Immature natural killer cell (primary cell): ENCODE results near the gene UBXN2A. TPM values are rescaled to one million over a fixed set of nuclear protein-coding genes. Genes with fewer than 3 reads are reported as not detected.
"Not testable (repeated sequence)": the region's sequence is repeated elsewhere in the genome, so short reads cannot be mapped to it uniquely, and the experiment has no call there.

Experiments
- DNase-seq, 3 donors: peaks; one replicate each; pipeline ENCODE4 v3.0.0; 2022; ENCODE audit warnings: mixed read lengths in 1 of 3
- H3K27ac Mint-ChIP-seq, 6 donors: one replicate each; pipeline ENCODE4 v1.8.0; 2020; ENCODE audit warnings: mixed read lengths in 6 of 6, mild to moderate bottlenecking in 5 of 6, inconsistent platforms in 4 of 6, moderate library complexity in 3 of 6
- H3K27me3 Mint-ChIP-seq, 3 donors: one replicate each; pipeline ENCODE4 v1.8.0; 2020 to 2021; ENCODE audit warnings: low read depth in 3 of 3, mild to moderate bottlenecking in 3 of 3, mixed read lengths in 3 of 3, moderate library complexity in 3 of 3, inconsistent platforms in 1 of 3
- H3K36me3 Mint-ChIP-seq, 3 donors: one replicate each; pipeline ENCODE4 v1.8.0; 2020; ENCODE audit warnings: mixed read lengths in 3 of 3, inconsistent platforms in 2 of 3, mild to moderate bottlenecking in 2 of 3
- H3K4me1 Mint-ChIP-seq, 2 donors: one replicate each; pipeline ENCODE4 v1.8.0; 2020; ENCODE audit warnings: inconsistent platforms in 2 of 2, mild to moderate bottlenecking in 2 of 2, mixed read lengths in 2 of 2, moderate library complexity in 1 of 2
- H3K4me3 Mint-ChIP-seq, 5 donors: one replicate each; pipeline ENCODE4 v1.8.0; 2020; ENCODE audit warnings: mild to moderate bottlenecking in 5 of 5, mixed read lengths in 5 of 5, inconsistent platforms in 3 of 5, moderate library complexity in 3 of 5
- H3K9me3 Mint-ChIP-seq, 6 donors: one replicate each; pipeline ENCODE4 v1.8.0; 2020; ENCODE audit warnings: mild to moderate bottlenecking in 6 of 6, mixed read lengths in 6 of 6, inconsistent platforms in 4 of 6, moderate library complexity in 3 of 6
- polyA plus RNA-seq, 3 donors: library from polyadenylated mRNA; unstranded; fragments of 300-500 nt; fragmentation: Illumina TruSeq; gene quantifications; one replicate each; pipeline ENCODE4 v1.2.3, GENCODE V29; 2021

Gene UBXN2A
- polyA plus RNA-seq, 3 donors from 2014 or later: 11.3 to 16.2 (median 14.3) TPM

DNA sequence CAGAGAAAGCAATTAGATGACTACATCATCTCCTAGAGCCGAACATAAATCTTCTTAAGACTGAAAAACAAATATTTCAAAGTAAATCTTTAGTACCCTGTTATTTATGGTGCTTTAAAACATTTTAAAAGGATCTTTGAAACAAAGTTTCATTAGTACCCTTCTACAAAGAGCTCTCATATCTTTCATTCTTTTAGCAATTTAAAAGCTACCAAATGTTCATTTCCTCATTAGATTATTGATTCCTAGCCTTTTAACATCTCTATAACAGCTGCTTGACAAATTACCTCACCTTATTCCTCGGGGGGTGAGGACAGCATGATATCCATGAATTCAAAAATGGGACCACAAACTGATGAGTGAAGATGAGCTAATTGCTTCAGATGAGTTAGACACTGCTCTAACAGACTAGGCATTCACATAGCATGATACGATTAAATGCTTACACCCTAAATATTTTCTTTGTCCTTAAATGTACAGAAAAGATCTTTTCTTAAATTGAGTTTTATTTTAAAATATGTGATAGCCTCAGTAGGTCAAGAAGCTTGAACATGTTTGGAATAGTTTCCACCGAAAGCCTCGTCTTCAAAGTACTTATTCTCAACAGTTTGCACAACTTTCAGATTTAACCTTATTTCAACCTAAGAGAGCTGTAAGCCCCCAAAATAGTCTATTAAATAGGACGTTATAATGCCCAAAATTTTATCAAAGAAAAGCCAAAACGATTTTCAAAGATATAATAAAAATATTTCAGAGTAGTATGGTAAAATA is 15.5 kb upstream of the UBXN2A start:
- no peak for DNase-seq
- Mint-ChIP-seq H3K36me3 (no peaks in the 10 kb centered on the region), H3K4me1 (peaks cover 54 to 73% of the 10 kb centered on the region in 2 donors), H3K4me3 (peak overlapping the region; percentile 95 to 99 (median 98)), H3K27ac (peak overlapping the region in 5 of 6 donors; percentile 97 to 100 (median 99)), H3K27me3 (peaks cover 16 to 18% (median 18%) of the 10 kb centered on the region in 3 donors), H3K9me3 (no peaks in the 10 kb centered on the region)

GRCh38 chr2:23925702-23926289 is 14.5 kb upstream of the UBXN2A start:
- H3K27me3 Mint-ChIP-seq: peaks cover 16 to 18% (median 18%) of the 10 kb centered on the region in 3 donors
- no peaks in the 10 kb centered on the region for H3K9me3 Mint-ChIP-seq
- H3K4me3 Mint-ChIP-seq: peak overlapping the region; percentile 95 to 99 (median 98)
- DNase-seq: peak; percentile 75 to 79 (median 78)
- peaks cover 0 to 2% (median 0%) of the 10 kb centered on the region in 3 donors for H3K36me3 Mint-ChIP-seq
- H3K4me1 Mint-ChIP-seq: peaks cover 46 to 64% of the 10 kb centered on the region in 2 donors
- H3K27ac Mint-ChIP-seq: peak overlapping the region; percentile 97 to 100 (median 99)

DNA sequence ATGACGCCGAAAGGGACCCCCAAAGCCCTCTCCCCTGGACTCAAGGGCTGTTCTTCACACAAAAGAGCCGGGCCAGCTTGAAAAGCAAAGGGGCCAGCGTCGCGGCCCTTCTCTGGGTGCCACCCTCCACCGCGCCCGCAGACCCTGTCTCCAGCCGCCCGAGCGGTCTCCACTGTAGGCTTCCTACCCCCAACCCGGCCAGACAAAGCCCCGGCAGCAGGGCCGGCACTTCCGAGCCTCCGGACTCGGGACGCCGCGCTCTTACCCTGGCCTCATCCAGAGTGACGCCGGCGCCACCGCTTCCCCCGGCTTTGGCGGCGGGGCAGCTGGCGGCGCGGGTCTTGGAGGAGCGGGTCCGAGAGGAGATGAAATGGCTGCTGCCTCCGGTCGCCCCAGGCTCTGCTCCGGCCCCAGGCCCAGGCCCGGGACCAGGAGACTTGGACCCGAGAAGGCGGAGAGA is 13.9 kb upstream of the UBXN2A start:
- Mint-ChIP-seq H3K36me3 (peaks cover 0 to 5% (median 0%) of the 10 kb centered on the region in 3 donors), H3K4me1 (peaks cover 46 to 63% of the 10 kb centered on the region in 2 donors), H3K4me3 (peak overlapping the region; percentile 95 to 99 (median 98)), H3K27ac (peak overlapping the region; percentile 97 to 100 (median 99)), H3K9me3 (no peaks in the 10 kb centered on the region), H3K27me3 (peaks cover 16 to 18% (median 18%) of the 10 kb centered on the region in 3 donors)
- DNase-seq: no peak

DNA sequence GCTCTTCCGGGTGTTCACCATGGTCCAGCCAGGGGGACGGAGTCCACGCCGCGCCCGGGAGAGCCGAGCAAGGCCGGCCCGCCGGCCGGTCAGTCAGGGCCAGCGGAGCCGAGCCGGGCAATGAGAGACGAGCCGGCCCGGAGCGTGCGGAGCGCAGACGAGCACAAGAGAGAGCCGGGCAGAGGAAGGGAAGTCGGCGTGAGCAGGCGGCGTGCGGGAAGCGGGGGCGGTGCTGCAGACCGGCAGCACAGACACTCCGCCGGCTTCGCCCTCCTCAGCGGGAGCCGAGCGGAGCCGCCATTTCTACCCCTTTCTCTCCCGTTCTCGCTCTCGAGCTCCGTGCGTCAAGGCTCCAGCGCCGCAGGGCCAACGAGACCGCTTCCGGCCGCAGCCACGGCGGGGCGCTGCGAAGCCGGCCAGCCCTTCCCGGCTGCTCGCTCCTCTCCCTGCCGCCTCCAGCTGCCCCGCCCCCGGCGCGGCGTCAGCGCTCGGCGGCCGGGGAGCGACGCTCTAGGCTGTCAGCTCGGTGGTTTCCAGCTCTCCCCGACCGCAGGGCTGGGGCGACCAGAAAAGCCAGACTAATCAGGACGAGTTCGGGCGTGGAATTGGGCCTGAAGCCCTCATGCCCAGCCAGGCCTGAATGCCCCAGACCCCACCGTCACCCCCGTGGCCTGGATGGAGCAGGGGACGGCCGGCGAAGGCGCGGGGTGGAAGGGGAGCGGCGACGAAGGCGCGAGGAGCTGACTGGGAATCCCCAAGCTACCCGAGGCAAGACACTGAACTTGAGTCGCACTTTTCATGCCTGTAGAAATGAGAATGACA is 13.3 kb upstream of the UBXN2A start, which contains the start of gene ATAD2B:
TSS of gene ATAD2B (minus strand) at position 374 of the 822 bp plus-strand sequence. CDS start at position 21, 353 bp downstream.
- Mint-ChIP-seq H3K4me3 (peak within 1 kb of the TSS; percentile 95 to 99 (median 98)), H3K4me1 (peaks cover 45 to 60% of the 10 kb centered on the region in 2 donors), H3K9me3 (no peaks in the 10 kb centered on the region), H3K27me3 (peaks cover 16 to 18% (median 18%) of the 10 kb centered on the region in 3 donors), H3K36me3 (peaks cover 0 to 6% (median 0%) of the 10 kb centered on the region in 3 donors), H3K27ac (peak within 1 kb of the TSS; percentile 97 to 100 (median 99))
- DNase-seq: peak; percentile 95 to 96 (median 95)

GRCh38 chr2:23934259-23934658 is 6.0 kb upstream of the UBXN2A start:
- Mint-ChIP-seq H3K27ac (no peak overlapping the region), H3K36me3 (peaks cover 0 to 6% (median 0%) of the 10 kb centered on the region in 3 donors), H3K27me3 (peaks cover 0 to 3% (median 0%) of the 10 kb centered on the region in 3 donors), H3K4me1 (peaks cover 3 to 7% of the 10 kb centered on the region in 2 donors), H3K9me3 (no peaks in the 10 kb centered on the region), H3K4me3 (no peak overlapping the region)
- DNase-seq: no peak

GRCh38 chr2:23940718-23941620 is 706 bp downstream of the UBXN2A start:
- no peak for DNase-seq
- Mint-ChIP-seq H3K27ac (peak overlapping the region; percentile 75 to 97 (median 91)), H3K27me3 (peaks cover 2 to 17% (median 7%) of the 10 kb centered on the region in 3 donors), H3K4me1 (peaks cover 25 to 33% of the 10 kb centered on the region in 2 donors), H3K4me3 (peak overlapping the region; percentile 86 to 98 (median 89)), H3K36me3 (no peaks in the 10 kb centered on the region), H3K9me3 (no peaks in the 10 kb centered on the region)

GRCh38 chr2:23941644-23942043 is 1.4 kb downstream of the UBXN2A start:
- no peak for DNase-seq
- Mint-ChIP-seq H3K4me3 (peak overlapping the region in 3 of 5 donors; percentile 4 to 98 (median 31)), H3K36me3 (no peaks in the 10 kb centered on the region), H3K4me1 (peaks cover 25 to 33% of the 10 kb centered on the region in 2 donors), H3K27me3 (peaks cover 2 to 17% (median 7%) of the 10 kb centered on the region in 3 donors), H3K9me3 (no peaks in the 10 kb centered on the region), H3K27ac (no peak overlapping the region)

DNA sequence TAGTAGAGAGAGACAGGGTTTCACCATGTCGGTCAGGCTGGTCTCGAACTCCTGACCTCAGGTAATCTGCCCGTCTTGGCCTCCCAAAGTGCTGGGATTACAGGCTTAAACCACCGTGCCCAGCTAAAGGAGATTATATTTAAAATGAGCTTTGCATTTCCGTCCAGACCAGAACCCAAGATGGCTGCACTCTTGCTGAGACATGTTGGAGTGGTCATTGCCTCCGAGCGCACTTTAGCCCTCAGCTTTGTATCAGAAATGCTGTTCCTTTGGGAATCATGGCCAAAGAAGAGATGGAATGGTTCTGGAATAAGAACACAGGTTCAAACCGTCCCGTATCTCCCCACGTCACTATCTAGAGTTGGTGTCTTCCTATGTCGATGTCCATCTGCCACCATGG is 3.4 kb downstream of the UBXN2A start:
- no peak for DNase-seq
- Mint-ChIP-seq H3K27me3 (peaks cover 2 to 17% (median 7%) of the 10 kb centered on the region in 3 donors), H3K9me3 (no peaks in the 10 kb centered on the region), H3K4me1 (peaks cover 27 to 32% of the 10 kb centered on the region in 2 donors), H3K27ac (no peak overlapping the region), H3K4me3 (no peak overlapping the region), H3K36me3 (no peaks in the 10 kb centered on the region)

DNA sequence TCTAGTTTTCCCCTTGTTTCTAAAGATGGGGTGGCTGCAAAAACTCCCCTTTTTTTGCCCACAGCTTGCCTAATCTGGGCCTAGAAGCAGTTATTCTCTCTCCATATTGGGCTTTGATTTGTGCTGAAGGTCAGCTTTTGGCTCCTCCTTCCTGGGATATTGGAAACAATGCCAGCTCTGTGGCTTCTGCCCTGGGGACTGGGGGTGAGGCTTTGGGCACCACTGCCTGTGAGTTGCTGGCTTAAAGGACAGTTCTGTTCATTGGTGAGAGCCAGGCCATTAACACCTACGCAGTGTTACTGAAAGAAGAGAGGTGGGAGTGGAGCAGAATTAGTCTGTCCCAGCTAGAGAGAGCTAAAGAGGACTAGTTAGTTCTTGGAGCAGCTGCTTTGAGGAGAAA is 4.3 kb downstream of the UBXN2A start:
- H3K4me1 Mint-ChIP-seq: peaks cover 21 to 23% of the 10 kb centered on the region in 2 donors
- H3K36me3 Mint-ChIP-seq: no peaks in the 10 kb centered on the region
- no peaks in the 10 kb centered on the region for H3K9me3 Mint-ChIP-seq
- H3K27ac Mint-ChIP-seq: peak overlapping the region in 1 of 6 donors; percentile 1
- DNase-seq: no peak
- H3K27me3 Mint-ChIP-seq: peaks cover 2 to 13% (median 5%) of the 10 kb centered on the region in 3 donors
- no peak overlapping the region for H3K4me3 Mint-ChIP-seq

- H3K4me3 Mint-ChIP-seq: no peak overlapping the region
- H3K4me1 Mint-ChIP-seq: peaks cover 20 to 21% of the 10 kb centered on the region in 2 donors
- DNase-seq: no peak
- H3K27me3 Mint-ChIP-seq: peaks cover 2 to 9% (median 2%) of the 10 kb centered on the region in 3 donors
- no peak overlapping the region for H3K27ac Mint-ChIP-seq
- no peaks in the 10 kb centered on the region for H3K36me3 Mint-ChIP-seq
- no peaks in the 10 kb centered on the region for H3K9me3 Mint-ChIP-seq
These were observed 4.7 kb downstream of the UBXN2A start for GRCh38 chr2:23944976-23945375.

DNA sequence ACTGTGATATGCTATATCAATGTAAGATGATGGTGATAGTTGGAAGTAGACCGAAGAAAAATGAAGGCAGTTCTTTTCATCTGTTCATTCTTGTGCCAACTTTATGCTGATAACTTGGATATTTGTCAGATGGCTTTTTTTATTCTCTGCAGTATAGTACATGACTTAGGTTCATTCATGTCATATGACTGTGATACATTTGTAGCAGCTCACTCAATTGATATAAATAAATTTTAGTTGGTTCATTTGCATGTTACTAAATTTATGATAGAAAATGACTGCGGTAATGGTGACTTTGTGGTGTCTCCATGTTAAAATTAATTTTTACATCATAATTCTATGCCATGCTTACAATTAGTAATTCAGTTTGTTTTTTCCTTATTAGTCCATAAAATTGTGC is 7.1 kb downstream of the UBXN2A start:
- Mint-ChIP-seq H3K27ac (peak overlapping the region in 1 of 6 donors; percentile 77), H3K36me3 (no peaks in the 10 kb centered on the region), H3K9me3 (no peaks in the 10 kb centered on the region), H3K4me3 (no peak overlapping the region), H3K4me1 (peaks cover 6% of the 10 kb centered on the region in 2 donors), H3K27me3 (peaks cover 0 to 3% (median 0%) of the 10 kb centered on the region in 3 donors)
- no peak for DNase-seq

- not testable (repeated sequence) for H3K9me3 Mint-ChIP-seq, H3K36me3 Mint-ChIP-seq, H3K4me3 Mint-ChIP-seq, H3K27ac Mint-ChIP-seq, DNase-seq, H3K27me3 Mint-ChIP-seq
- peaks cover 1 to 16% of the 10 kb centered on the region in 2 donors for H3K4me1 Mint-ChIP-seq
These were observed 12.3 kb downstream of the UBXN2A start for GRCh38 chr2:23952558-23952957.
